NT2/D1 (cell line): ENCODE data around the gene ANGPTL2.

Source experiments
- DNase-seq: peaks from one replicate; pipeline ENCODE4 v3.0.0-alpha.2; 2011; ENCODE audit warnings: low read depth, low spot score
- H3K27me3 ChIP-seq: 2 replicates; pipeline ENCODE4 v1.6.0; 2011; ENCODE audit warnings: mild to moderate bottlenecking; ENCODE audit not compliant: insufficient read length, insufficient read depth
- H3K36me3 ChIP-seq: 2 replicates; pipeline ENCODE4 v1.6.1; 2011; ENCODE audit warnings: mild to moderate bottlenecking, low read length, mixed read lengths; ENCODE audit not compliant: insufficient read depth, insufficient read length
- H3K4me1 ChIP-seq: 2 replicates; pipeline ENCODE4 v1.5.1; 2011; ENCODE audit not compliant: insufficient read depth, insufficient read length
- H3K4me3 ChIP-seq: 2 replicates; pipeline ENCODE4 v1.5.1; 2011; ENCODE audit warnings: low read depth; ENCODE audit not compliant: insufficient read length
- H3K9ac ChIP-seq: 2 replicates; pipeline ENCODE4 v1.6.0; 2011; ENCODE audit warnings: low read depth; ENCODE audit not compliant: insufficient read length
- H3K9me3 ChIP-seq: 2 replicates; pipeline ENCODE4 v1.5.1; 2011; ENCODE audit warnings: mild to moderate bottlenecking, low read length; ENCODE audit not compliant: insufficient read depth
- SUZ12 ChIP-seq: IDR thresholded peaks from 2 replicates; pipeline ENCODE4 v1.6.1; 2011; ENCODE audit not compliant: insufficient read length, insufficient read depth; ENCODE audit errors: extremely low read depth
- YY1 ChIP-seq: IDR thresholded peaks from 2 replicates; pipeline ENCODE4 v1.6.1; 2011; ENCODE audit not compliant: insufficient read length, insufficient read depth
- ZNF274 ChIP-seq: IDR thresholded peaks from 2 replicates; pipeline ENCODE4 v1.6.1; 2011; ENCODE audit warnings: mild to moderate bottlenecking, low read depth, low read length

ANGPTL2 gene

DNA sequence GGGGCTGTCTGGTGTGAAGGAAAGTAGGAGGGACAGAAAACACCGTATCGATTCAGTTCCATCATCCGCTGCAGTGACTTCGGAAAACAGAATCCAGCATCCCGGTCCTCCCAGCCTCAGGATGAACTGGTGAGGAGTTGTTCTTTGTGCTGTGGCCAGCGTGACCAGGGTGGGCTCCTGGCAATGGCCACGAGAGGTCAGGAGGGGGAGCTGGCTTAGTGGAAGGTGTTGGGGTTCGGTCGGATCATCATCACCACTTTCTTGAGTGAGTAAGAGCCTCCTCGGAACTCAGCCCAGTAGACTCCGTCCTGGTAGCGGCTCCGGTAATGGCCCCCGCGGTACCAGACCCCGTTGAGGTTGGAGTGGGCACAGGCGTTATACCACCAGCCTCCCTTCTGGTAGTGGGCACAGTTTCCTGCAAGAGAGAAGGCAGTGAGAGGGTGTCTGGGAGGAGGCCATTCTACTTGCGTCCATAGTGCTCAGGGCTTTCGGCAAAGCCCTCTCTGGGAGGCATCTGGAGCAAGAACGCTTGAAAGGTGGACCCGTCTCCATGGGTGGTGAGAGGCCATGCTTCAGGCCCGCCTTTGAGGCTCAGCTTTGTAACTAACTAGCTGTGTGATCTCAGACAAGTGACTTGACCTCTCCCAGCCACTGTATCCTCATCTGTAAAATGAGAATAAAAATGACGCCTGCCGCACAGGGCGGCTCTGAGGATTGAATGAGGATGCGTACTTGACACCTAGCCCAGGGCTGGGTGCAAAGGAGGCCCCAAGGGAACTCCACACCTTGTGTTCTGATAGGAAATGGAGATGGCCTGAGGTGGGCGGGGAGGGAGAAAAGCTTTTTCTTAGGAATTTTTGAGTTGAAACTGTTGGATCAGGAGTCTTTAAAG lies 33.5 kb downstream of the ANGPTL2 start:
- Histone ChIP-seq H3K9me3 (no peaks in the 10 kb centered on the region), H3K4me3 (no peak overlapping the region), H3K4me1 (no peaks in the 10 kb centered on the region), H3K27me3 (no peaks in the 10 kb centered on the region), H3K9ac (no peak overlapping the region), H3K36me3 (peaks cover 42% of the 10 kb centered on the region)
- no peak for DNase-seq
- TF ChIP-seq SUZ12 (no peak), YY1 (no peak), ZNF274 (no peak)

DNA sequence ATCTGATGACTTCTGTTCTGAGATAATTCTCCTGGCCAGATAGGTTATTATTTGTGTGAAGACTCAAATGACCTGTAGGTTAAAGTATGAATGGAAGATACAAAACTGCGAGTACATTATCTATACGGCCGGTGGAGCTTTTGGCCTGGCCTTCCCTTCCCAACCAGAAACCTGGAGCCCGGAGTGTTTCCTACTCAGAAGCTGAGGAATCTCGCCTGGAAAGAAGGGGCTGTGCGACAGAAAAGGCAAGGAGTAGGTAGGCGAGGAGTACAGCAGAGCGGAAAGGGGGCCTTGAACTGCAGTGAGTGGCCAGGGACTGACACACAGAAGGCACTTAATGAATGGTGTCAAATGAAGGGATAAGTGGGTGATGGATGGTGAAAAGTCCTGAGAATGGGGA lies 34.6 kb downstream of the ANGPTL2 start:
- Histone ChIP-seq H3K9ac (no peak overlapping the region), H3K9me3 (no peaks in the 10 kb centered on the region), H3K36me3 (peaks cover 37% of the 10 kb centered on the region), H3K4me3 (no peak overlapping the region), H3K4me1 (no peaks in the 10 kb centered on the region), H3K27me3 (no peaks in the 10 kb centered on the region)
- TF ChIP-seq SUZ12 = no peak
- TF ChIP-seq ZNF274 = no peak
- TF ChIP-seq YY1 = no peak
- DNase-seq = no peak

DNA sequence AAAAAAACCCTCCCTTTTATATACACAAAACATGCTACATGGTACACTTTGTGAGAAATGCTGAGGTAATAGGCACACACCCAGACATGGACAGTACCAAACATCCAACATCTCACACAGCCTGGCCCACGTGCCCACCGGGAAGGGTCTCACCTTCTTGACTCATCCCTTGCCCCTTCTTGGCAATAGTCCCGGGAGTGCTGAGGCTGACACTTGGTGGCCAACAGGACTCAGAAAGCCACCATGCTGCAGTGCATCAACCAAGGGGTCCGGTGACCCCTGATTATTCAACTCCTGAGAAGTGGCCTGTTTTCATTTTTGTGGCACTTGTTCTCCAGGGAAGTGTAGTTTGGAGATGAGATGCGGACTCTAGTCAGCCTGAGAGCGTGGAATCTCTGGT lies 35.0 kb downstream of the ANGPTL2 start:
- H3K4me1 ChIP-seq = no peaks in the 10 kb centered on the region
- no peaks in the 10 kb centered on the region for H3K27me3 ChIP-seq
- H3K4me3 ChIP-seq = no peak overlapping the region
- H3K36me3 ChIP-seq = peaks cover 37% of the 10 kb centered on the region
- TF ChIP-seq YY1 (no peak), ZNF274 (no peak), SUZ12 (no peak)
- no peak for DNase-seq
- H3K9me3 ChIP-seq = no peaks in the 10 kb centered on the region
- no peak overlapping the region for H3K9ac ChIP-seq

DNA sequence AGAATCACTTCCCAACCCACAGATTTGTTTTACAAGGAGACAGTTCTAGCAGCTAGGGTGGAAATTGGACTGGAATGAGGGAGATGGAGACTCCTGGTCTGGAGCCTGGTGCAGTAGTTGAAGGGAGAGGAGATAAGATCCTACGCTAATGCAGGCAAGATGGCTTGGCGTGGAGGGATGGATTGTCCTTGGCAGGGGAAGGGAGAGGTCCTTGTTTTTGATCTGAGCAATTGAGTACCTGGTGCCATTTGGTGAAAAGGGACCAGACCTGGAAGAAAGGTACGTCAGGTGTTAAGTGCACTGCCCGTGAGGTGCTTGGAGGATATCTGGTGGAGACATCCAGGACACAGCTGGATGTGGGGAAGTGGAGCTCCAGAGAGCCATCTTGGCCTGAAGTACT lies 35.7 kb downstream of the ANGPTL2 start:
- Histone ChIP-seq H3K36me3 (peaks cover 33% of the 10 kb centered on the region), H3K4me1 (no peaks in the 10 kb centered on the region), H3K27me3 (no peaks in the 10 kb centered on the region), H3K4me3 (no peak overlapping the region), H3K9ac (no peak overlapping the region), H3K9me3 (no peaks in the 10 kb centered on the region)
- no peak for DNase-seq
- TF ChIP-seq ZNF274 (no peak), SUZ12 (no peak), YY1 (no peak)

DNA sequence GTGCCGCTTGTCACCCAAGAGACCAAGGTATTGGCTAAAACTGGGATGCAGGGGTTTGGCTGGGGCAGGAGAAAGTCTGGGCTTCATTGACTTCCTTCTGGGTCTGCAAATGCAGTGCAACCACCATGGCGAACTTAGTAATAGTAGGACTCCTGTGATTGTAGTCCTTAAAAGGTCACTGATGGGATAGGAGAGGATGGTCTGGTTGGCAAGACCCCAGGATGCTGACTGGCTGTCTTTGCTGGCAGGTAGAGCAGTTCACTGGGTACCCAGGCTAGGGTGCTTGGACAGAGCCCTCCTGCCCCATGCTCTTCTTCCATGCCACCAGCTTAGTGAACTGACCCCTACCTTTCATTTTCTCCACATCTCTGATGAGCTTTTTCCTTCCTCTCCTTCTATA lies 37.2 kb downstream of the ANGPTL2 start:
- Histone ChIP-seq H3K27me3 (no peaks in the 10 kb centered on the region), H3K4me1 (no peaks in the 10 kb centered on the region), H3K9me3 (no peaks in the 10 kb centered on the region), H3K4me3 (no peak overlapping the region), H3K9ac (no peak overlapping the region), H3K36me3 (peaks cover 25% of the 10 kb centered on the region)
- no peak for DNase-seq
- TF ChIP-seq ZNF274 (no peak), YY1 (no peak), SUZ12 (no peak)

- peaks cover 25% of the 10 kb centered on the region for H3K36me3 ChIP-seq
- DNase-seq = no peak
- no peaks in the 10 kb centered on the region for H3K27me3 ChIP-seq
- H3K9me3 ChIP-seq = no peaks in the 10 kb centered on the region
- no peak for TF ChIP-seq ZNF274
- no peak for TF ChIP-seq SUZ12
- TF ChIP-seq YY1 = no peak
- no peak overlapping the region for H3K9ac ChIP-seq
- no peaks in the 10 kb centered on the region for H3K4me1 ChIP-seq
- no peak overlapping the region for H3K4me3 ChIP-seq
These were observed 38.1 kb downstream of the ANGPTL2 start for GRCh38 chr9:127084076-127085039.
